T-helper 1 cell (primary cell): Measurements from ENCODE around the gene C22orf23.
"Not testable (repeated sequence)": the region's sequence is repeated elsewhere in the genome, so short reads cannot be mapped to it uniquely, and the experiment has no call there.

ENCODE experiments used
- DNase-seq, 5 donors: peaks; one replicate each; pipeline ENCODE4 v3.0.0-alpha.2; 2012 to 2020

The C22orf23 gene

GRCh38 chr22:37982151-37982785, 28.9 kb upstream of the C22orf23 start:
- no peak for DNase-seq

- no peak for DNase-seq
These were observed 28.0 kb upstream of the C22orf23 start for GRCh38 chr22:37981282-37982011.

- DNase-seq, result no peak
These were observed 26.4 kb upstream of the C22orf23 start for GRCh38 chr22:37979782-37980181.

GRCh38 chr22:37976547-37976946, 23.1 kb upstream of the C22orf23 start:
- no peak for DNase-seq

GRCh38 chr22:37976022-37976421, 22.6 kb upstream of the C22orf23 start:
- not testable (repeated sequence) for DNase-seq

GRCh38 chr22:37975153-37975552, 21.8 kb upstream of the C22orf23 start:
- DNase-seq, result no peak

- DNase-seq, result no peak
These were observed 20.1 kb upstream of the C22orf23 start for GRCh38 chr22:37973271-37974170.

GRCh38 chr22:37972527-37972926, 19.1 kb upstream of the C22orf23 start:
- DNase-seq, result no peak

- DNase-seq, result no peak
These were observed 18.4 kb upstream of the C22orf23 start for GRCh38 chr22:37971475-37972434.

GRCh38 chr22:37970864-37971263, 17.5 kb upstream of the C22orf23 start:
- no peak for DNase-seq

GRCh38 chr22:37968452-37969251, 15.3 kb upstream of the C22orf23 start:
- no peak for DNase-seq

GRCh38 chr22:37967637-37968451, 14.4 kb upstream of the C22orf23 start:
- DNase-seq, result no peak

GRCh38 chr22:37967147-37967546, 13.7 kb upstream of the C22orf23 start:
- DNase-seq, result no peak

- no peak for DNase-seq
These were observed 12.7 kb upstream of the C22orf23 start for GRCh38 chr22:37965940-37966664.

GRCh38 chr22:37961062-37961461, 7.7 kb upstream of the C22orf23 start:
- DNase-seq, result no peak

GRCh38 chr22:37959231-37959825, 5.9 kb upstream of the C22orf23 start:
- no peak for DNase-seq

GRCh38 chr22:37957232-37957631, 3.8 kb upstream of the C22orf23 start:
- no peak for DNase-seq

- not testable (repeated sequence) for DNase-seq
These were observed 2.5 kb upstream of the C22orf23 start for GRCh38 chr22:37955825-37956397.

- DNase-seq, result no peak
These were observed 1.3 kb upstream of the C22orf23 start for GRCh38 chr22:37954686-37955085.
